Stimulated activated CD4-positive, alpha-beta T cell treated with anti-CD3 and anti-CD28 coated beads, Interleukin-2, amount 100 ng/mL, for 24 hours (primary cell): ENCODE results near the gene EYS.
"Not testable (repeated sequence)": the region's sequence is repeated elsewhere in the genome, so short reads cannot be mapped to it uniquely, and the experiment has no call there.

Experiments used
- DNase-seq, 2 donors: peaks; one replicate each; pipeline ENCODE4 v3.0.0-alpha.2; 2020

The EYS gene

GRCh38 chr6:65071480-65071879, 635.5 kb downstream of the EYS start:
- DNase-seq: no peak

- DNase-seq: no peak
Measured at GRCh38 chr6:65064844-65065243, 642.2 kb downstream of the EYS start.

- DNase-seq: no peak
Measured at GRCh38 chr6:65059568-65059967, 647.5 kb downstream of the EYS start.

- DNase-seq: no peak
Measured at GRCh38 chr6:65055545-65055944, 651.5 kb downstream of the EYS start.

- no peak for DNase-seq
Measured at GRCh38 chr6:65052626-65053025, 654.4 kb downstream of the EYS start.

- no peak for DNase-seq
Measured at GRCh38 chr6:65045801-65046200, 661.2 kb downstream of the EYS start.

- DNase-seq: no peak
Measured at GRCh38 chr6:65014006-65014405, 693.0 kb downstream of the EYS start.

- DNase-seq: no peak
Measured at GRCh38 chr6:65006788-65007187, 700.2 kb downstream of the EYS start.

- DNase-seq: no peak
Measured at GRCh38 chr6:65004283-65004682, 702.7 kb downstream of the EYS start.

- not testable (repeated sequence) for DNase-seq
Measured at GRCh38 chr6:65002882-65003281, 704.1 kb downstream of the EYS start.

- no peak for DNase-seq
Measured at GRCh38 chr6:65000815-65001214, 706.2 kb downstream of the EYS start.

- DNase-seq: no peak
Measured at GRCh38 chr6:64998204-64998603, 708.8 kb downstream of the EYS start.

- no peak for DNase-seq
Measured at GRCh38 chr6:64996301-64996700, 710.7 kb downstream of the EYS start.

GRCh38 chr6:64990652-64991304, 716.2 kb downstream of the EYS start:
- no peak for DNase-seq

GRCh38 chr6:64988148-64988547, 718.9 kb downstream of the EYS start:
- no peak for DNase-seq

- no peak for DNase-seq
Measured at GRCh38 chr6:64987066-64987465, 720.0 kb downstream of the EYS start.

- no peak for DNase-seq
Measured at GRCh38 chr6:64985726-64986125, 721.3 kb downstream of the EYS start.

GRCh38 chr6:64984948-64985347, 722.1 kb downstream of the EYS start:
- DNase-seq: no peak

GRCh38 chr6:64983089-64983488, 723.9 kb downstream of the EYS start:
- DNase-seq: no peak

GRCh38 chr6:64973142-64973541, 733.9 kb downstream of the EYS start:
- no peak for DNase-seq

GRCh38 chr6:64969139-64969538, 737.9 kb downstream of the EYS start:
- DNase-seq: no peak

GRCh38 chr6:64955435-64955848, 751.6 kb downstream of the EYS start:
- no peak for DNase-seq

- no peak for DNase-seq
Measured at GRCh38 chr6:64949257-64949656, 757.8 kb downstream of the EYS start.

- DNase-seq: no peak
Measured at GRCh38 chr6:64948261-64948660, 758.8 kb downstream of the EYS start.

GRCh38 chr6:64945450-64945849, 761.6 kb downstream of the EYS start:
- DNase-seq: no peak

- DNase-seq: no peak
Measured at GRCh38 chr6:64932486-64932885, 774.5 kb downstream of the EYS start.
